GM18909 (cell line): ENCODE data around the gene ABCC9.

Source experiments
- ATAC-seq: cut with Tn5 transposase; IDR thresholded peaks from one replicate; pipeline ENCODE4 v1.9.1; 2021; ENCODE audit warnings: mild to moderate bottlenecking; ENCODE audit not compliant: unreplicated experiment, poor library complexity

ABCC9 gene

DNA sequence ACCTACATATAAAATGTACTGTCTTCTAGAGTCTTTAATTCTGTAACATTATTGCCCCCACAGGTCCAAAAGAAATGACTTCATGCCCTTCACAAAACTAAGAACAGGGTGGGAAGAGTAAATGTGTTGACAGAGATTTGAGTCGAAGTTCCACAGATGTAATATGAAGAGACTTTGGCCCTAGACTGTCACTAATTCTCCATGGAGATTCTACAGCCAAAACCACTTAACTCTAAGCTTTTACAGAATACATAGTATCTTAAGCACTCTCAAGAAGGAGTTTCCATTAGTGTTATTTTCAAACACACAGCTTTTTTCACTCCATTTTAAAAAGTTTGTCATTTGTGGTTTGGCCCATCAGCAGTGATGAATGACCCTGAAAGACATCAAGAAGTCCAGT is 56.3 kb downstream of the ABCC9 start:
- no peak for ATAC-seq

- ATAC-seq: no peak
Observed at GRCh38 chr12:21882635-21883034, 58.6 kb downstream of the ABCC9 start.

DNA sequence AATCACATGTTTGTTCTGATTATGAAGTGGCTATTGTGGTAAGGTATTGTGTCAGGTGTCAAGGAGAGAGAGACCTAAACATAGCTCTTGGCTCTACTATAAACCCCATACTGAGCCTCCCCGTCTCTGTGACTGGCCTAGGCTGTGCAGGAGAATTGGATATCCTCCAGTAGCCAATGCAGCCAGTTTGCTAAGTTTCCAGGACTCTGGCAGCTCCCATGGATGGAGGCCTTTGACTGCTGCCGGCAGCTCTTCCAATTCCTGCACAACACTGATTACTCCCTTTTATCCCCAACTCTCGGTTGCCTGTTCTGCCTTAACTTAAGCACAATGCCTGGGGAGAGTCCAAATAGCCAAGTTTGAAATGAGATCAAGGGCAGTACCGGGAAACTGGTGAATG is 59.3 kb downstream of the ABCC9 start:
- no peak for ATAC-seq

DNA sequence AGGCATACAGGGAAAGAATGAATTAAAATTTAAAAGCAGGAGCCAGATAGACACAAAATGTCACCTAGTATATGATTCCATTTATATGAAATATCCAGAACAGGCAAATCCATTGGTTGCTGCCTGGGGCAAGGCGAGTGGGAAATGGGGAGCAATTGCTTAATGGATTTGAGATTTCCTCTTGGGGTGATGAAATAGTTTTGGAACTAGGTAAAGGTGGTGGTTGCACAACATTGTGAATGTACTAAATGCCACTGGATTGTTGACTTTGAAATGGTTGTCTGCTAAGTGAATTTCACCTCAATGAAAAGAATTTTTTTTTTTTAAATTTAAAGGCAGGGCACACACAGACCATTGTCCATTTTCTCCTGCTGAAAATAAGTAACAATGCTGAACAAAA is 61.9 kb downstream of the ABCC9 start:
- ATAC-seq: no peak

GRCh38 chr12:21877293-21877982 is 63.8 kb downstream of the ABCC9 start:
- no peak for ATAC-seq

DNA sequence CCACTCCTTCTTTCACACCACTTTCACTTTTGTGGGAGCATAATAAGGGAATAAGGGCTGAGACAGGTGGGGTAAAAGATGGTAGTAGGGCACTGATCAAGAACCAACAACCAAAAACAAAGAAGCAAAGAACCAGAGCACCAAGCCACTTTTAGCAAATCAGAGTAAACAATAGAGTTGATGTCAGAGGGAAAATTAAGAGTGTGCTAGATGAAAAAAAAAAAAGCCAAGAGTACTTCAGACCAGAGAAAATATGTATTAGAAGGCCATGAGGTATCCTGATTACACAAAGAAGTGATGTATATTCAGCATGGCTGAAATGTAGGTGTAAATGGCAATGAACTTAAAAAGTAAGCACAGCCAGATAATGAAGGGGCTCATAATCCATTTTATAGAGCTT is 75.4 kb downstream of the ABCC9 start:
- ATAC-seq: no peak

- ATAC-seq: no peak
Observed at GRCh38 chr12:21860534-21860933, 80.7 kb downstream of the ABCC9 start.

DNA sequence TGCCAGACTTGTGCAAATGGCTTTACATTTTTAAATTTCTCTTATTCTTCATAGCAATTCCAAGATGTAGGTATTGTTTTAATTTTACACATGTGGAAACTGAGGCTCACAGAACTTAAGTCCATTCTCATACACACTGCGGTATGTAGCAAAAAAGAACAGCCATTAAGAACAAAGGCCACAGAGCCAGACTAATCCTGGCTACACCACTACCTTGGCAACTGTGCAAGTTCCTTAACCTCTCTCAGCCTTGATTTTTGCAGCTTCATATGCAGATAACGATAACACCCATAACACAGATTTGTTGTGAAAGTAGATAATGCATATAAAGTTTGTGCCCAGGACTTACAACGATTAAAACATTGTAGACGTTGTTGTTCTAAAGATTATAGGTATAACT is 81.1 kb downstream of the ABCC9 start:
- no peak for ATAC-seq

- no peak for ATAC-seq
Observed at GRCh38 chr12:21852251-21852650, 89.0 kb downstream of the ABCC9 start.

- no peak for ATAC-seq
Observed at GRCh38 chr12:21851151-21851550, 90.1 kb downstream of the ABCC9 start.

GRCh38 chr12:21850419-21850818 is 90.8 kb downstream of the ABCC9 start:
- ATAC-seq: no peak

DNA sequence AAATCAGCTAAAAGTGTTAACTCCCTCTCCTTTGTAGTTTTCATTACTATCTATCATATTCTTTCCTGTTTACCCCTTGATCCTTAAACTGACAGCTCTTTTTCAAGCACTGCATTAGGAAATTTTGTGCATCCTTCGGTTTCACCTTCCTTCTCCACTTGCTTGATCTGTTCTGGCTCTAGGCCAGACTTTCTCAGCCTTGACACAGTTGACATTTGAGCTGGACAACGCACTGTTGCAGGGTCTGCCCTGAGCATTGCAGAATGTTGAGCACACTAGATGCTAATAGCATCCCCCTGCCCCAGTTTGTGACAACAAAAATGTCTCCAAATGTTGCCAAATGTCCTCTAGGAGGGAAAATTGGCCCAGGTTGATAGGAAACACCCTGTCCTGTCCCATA is 91.3 kb downstream of the ABCC9 start:
- ATAC-seq: no peak

DNA sequence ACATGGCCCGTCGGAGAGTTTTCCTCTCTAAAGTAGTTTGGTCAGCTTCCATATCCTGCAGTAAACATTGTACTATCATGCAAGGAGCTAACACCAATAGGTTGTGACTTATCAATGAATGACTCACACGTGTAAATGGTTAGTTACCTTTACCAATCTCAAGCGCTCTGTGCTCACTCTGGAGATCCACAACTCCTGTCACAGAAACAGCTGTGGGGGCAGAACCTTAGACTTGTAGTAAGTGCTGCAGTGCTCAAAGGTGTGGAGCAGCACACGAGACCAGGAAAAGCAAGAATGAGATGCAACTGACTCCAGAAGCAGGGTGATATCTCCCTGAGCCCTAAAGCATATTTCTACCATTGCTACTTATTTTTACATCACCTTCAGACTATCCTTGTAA is 93.0 kb downstream of the ABCC9 start:
- no peak for ATAC-seq

- no peak for ATAC-seq
Observed at GRCh38 chr12:21843795-21844194, 97.4 kb downstream of the ABCC9 start.

DNA sequence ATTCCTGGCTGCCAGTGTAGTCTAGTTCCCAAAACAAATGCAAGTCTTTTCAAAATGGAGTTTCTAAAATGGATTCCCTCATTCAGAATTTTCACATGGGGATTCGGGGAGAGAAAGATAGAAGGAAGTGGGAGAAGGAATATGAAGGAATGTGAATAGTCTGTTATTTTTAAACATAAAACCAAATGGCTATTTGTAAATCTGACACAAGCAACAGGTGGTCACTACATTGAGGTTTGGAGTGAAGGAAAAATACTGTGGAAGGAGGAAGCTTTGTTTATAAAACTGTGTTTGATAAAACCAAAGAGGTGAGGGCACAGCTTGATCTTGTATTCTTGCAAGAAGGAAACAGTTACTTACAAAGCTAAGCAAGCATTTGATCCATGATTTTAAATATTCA is 101.5 kb downstream of the ABCC9 start:
- ATAC-seq: no peak

GRCh38 chr12:21837847-21838246 is 103.4 kb downstream of the ABCC9 start:
- ATAC-seq: no peak

GRCh38 chr12:21831791-21832344 is 109.4 kb downstream of the ABCC9 start:
- ATAC-seq: no peak

DNA sequence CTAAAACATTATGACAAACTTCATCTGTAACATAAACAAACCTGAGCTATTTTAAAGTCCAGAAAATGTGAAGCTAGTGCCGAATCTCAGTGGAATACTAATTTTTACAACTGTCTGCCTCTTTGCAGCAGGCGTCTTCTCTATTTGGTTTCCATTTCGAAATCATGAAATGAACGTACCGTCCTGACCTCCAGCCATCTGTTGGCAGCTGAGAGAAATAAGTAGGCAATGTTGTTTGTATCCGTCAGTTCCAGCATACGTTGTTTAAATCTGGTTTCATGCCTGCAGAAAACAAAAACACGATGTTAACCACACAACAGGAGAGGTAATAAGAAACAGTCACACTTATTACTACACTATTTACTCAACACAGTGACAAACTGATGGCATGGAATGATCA is 112.4 kb downstream of the ABCC9 start:
- ATAC-seq: no peak

DNA sequence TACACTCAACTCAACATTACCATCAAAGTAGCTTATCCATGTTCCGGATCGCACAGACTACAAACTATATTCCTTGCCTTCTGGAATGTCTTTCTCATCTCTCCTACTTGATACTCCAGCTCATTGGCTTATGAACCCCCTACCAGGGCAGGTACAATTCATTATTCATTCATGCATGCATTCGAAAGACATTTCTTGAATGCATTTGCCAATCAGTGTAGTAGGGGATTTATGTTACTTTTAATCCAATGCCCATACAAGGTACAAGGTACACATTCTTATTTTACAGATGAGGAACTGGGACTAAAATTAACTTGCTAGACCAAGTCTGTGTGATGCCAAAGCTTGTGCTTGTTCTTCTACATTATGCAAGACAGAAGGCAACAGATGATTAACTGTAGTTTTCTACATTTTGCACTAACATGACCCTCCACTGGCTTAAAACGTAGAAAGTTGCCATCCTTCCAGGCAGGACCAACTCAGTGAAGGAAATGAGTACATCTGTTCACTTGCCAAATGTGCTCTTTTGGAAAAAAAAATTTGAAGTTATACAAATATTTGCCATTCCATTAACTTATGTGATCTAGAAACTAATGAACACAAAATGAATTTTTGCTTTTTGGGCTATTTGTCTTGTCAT is 113.0 kb downstream of the ABCC9 start:
- ATAC-seq: no peak

- ATAC-seq: no peak
Observed at GRCh38 chr12:21827083-21827482, 114.1 kb downstream of the ABCC9 start.

GRCh38 chr12:21826618-21826910 is 114.7 kb downstream of the ABCC9 start:
- no peak for ATAC-seq
